ENCODE measurements around the gene THSD7B.
"Not testable (repeated sequence)": the region's sequence is repeated elsewhere in the genome, so short reads cannot be mapped to it uniquely, and the experiment has no call there.

The THSD7B gene

DNA sequence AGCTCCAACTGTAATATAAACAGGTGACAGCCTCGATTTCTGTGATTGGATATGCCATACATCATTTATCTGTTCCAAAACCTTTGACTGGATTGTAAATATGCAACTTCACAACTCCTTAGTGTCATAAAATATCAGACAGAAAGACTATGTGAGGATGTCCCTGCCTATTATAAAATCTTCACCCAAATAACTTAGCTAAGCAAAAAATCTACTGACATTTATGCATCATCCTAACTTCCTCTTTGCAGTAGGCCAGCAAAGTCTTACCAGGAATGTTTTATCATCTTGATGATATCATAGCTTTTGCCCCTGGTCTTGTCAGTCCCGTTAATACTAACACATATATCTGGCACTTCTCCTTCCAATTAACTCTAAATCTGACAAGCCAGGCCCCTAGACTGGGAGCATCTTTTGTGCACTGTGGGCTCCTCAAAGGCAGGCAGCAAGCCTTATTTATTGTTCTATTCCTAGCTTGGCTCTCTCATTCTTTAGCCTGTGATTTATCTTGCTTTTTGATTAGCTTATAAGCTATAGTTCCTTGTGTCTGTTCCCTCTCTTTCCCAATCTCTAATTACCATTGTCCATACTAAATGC is 842.5 kb downstream of the THSD7B start:
- no peak for DNase-seq

GRCh38 chr2:137638932-137639331 is 873.6 kb downstream of the THSD7B start:
- DNase-seq = no peak

DNA sequence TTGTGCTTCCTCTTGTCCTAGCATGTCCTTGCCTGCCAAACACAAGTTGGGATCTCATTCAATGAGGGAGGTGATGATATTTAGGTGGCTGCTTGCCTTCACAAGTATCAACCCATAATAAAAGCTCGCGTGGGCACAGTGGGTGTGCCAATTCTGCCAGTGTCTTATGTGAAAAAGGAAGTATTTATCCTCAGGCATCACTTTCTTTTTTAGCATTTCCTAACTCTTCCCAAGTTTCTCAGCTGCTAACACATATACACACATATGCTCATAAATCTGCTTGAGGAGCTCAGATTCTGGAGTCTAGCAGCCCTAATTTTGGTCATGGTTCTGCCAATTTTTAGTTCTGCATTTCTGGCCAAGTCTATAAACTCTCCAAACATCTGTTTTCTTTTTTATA is 879.4 kb downstream of the THSD7B start:
- no peak for DNase-seq

- DNase-seq = no peak
Observed at GRCh38 chr2:137654046-137654445, 888.7 kb downstream of the THSD7B start.

GRCh38 chr2:137655814-137656213 is 890.5 kb downstream of the THSD7B start:
- no peak for DNase-seq

DNA sequence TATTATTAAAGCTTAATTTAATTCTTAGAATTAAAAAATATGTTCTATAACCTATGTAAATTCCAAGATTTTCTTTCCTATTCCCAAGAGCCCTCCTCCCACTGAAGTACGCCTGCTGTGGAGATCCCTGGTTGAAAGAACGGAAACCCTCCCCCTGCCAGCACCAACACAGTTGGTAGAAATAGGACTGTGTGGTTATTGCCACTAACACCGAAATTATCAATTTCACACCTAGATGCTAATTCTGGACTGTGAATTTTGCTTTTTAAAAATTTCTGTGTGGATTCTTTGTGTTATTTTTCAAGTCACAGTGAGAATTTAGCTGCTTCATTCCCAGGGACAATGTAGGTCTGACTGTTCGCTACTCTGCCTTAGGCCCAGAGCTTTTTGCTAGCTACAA is 893.1 kb downstream of the THSD7B start:
- DNase-seq = no peak

DNA sequence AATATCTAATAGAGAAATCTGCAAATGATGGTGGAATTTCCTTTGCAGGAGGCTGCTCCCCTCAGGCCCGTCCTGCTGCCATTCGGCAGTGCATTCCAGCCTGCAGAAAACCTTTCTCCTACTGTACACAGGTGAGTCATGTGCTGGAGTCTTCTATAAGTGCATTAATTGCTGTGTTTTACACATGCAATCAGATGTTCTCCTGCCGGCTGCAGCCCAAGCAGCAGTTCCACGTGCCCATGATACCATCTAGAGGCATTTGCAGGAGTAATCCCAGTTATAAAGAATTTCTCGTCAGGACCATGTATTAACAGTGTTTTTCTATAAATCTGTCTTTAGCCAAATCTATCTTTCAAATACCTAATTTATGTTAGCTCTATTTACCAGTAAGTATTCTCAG is 894.3 kb downstream of the THSD7B start:
- peak; percentile 81 for DNase-seq

DNA sequence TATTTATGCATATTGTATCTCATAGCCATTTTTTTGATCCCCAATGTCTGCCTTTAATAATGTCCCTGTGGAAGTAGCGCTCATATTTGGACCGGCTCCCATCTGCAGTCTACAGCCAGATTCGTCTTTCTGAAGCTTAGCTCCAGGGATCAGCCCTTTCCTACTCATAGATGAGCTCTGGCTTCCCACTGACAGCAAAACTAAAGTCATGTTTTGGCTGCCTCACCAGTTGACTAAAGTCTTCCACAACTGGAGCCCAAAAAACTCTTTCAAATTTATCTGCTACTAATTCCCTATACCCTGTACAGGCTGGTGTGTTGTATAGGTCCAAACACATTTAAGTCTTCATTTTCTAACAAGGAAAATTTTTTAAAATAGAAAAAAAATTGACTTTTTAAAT is 904.8 kb downstream of the THSD7B start:
- no peak for DNase-seq

DNA sequence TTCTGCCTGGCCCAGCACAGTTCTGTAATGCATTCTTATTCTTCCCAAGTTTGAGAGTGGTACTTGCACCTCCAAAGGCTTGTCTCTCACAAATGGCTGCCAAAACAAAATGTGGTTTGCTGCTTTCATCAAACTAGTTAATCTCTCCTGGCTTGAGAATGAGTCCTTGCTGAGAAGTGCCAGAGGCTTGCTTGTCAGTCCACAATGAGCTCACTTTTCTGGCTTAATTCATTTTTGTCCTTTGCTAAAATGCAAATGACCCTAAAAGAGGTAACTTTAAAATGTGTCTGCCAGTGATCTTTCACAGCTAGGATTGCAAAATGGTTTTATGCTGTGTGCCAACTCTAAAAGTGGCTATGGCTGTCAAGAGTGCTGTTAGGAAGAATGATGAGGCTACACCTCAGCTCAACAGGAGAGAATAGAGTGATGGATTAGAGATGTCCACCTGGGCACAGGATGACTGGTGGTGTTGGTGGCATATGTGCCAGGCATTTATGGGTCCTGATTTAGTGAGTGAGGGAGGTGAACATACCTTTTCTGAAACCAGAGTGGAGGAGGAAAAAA is 907.7 kb downstream of the THSD7B start:
- DNase-seq = no peak

- DNase-seq = no peak
Observed at GRCh38 chr2:137674991-137675390, 909.6 kb downstream of the THSD7B start.

DNA sequence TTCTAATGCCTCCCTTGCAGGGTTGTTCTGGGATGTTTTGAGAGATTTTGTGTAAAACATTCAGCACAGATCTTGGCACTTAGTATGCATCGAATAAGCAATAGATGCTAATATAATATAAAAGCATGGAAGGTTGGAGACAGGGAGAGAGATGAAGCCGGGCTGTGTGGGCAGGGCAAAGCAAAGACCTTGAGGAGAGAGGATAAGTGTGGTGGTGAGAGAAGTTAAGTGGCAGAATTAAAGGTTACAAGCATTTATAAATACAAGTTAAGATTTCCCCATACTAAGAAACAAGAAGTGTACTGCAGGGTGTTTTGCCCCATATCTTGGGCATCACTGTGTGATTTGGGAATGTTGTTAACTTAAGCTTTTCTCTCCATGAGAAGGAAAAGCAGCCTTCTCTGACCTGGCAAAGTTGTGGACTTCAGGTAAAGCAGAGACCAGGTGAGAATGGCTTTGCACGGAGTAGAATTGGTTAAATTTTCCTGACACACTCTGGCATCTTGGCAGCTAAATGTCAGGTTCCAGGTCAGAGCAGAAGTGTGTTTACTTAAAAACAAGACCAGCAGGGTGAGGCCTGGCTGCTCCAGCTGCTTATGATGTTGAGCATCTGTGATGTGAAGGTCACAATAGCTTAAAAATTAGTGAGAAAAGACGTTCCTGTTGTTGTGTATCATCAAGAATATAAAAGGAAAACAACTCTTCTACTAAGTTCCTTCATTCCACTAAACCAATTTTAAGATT is 910.4 kb downstream of the THSD7B start:
- DNase-seq = peak; percentile 63

GRCh38 chr2:137676346-137676745 is 911.0 kb downstream of the THSD7B start:
- no peak for DNase-seq

GRCh38 chr2:137677466-137677865 is 912.1 kb downstream of the THSD7B start:
- peak; percentile 4 for DNase-seq

- DNase-seq = no peak
Observed at GRCh38 chr2:137689549-137689948, 924.2 kb downstream of the THSD7B start.

DNA sequence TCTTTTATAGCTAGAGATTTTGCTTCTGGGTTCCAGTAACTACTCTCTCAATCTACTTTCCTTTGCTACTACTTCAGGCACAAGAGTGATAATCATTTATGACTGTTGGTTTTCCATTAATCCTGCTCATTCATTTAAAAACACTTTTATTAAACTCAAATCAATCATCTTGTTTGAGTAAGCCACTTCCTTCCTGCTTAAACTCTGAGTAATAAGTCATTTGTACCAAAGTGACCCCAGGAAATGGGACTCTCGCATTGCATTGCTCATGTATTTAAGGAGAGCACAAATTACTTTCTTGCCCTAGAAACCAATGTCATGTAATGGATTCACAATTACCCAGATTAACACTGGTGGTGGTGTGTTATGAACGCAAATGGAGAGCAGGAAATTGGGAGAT is 928.2 kb downstream of the THSD7B start:
- no peak for DNase-seq

DNA sequence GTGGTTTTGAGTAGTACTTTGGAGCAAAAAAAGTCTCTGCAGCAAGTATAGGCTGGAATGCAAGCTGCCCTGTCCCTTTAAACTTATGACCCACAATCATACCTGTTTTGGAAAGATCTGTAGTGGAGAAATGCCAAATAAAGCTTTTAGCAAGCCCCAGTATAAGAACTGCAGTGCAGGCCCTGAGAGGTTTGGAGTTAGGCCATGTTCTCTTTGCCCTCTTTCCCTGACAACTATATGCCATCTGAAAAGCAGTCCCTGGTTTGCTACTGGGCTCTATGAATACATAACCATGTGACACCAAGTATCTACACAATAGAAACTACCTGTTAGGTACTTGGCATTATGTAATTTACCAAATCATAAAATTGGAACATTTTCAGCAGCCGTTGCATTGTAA is 931.6 kb downstream of the THSD7B start:
- no peak for DNase-seq

GRCh38 chr2:137700250-137700649 is 934.9 kb downstream of the THSD7B start:
- DNase-seq = not testable (repeated sequence)

DNA sequence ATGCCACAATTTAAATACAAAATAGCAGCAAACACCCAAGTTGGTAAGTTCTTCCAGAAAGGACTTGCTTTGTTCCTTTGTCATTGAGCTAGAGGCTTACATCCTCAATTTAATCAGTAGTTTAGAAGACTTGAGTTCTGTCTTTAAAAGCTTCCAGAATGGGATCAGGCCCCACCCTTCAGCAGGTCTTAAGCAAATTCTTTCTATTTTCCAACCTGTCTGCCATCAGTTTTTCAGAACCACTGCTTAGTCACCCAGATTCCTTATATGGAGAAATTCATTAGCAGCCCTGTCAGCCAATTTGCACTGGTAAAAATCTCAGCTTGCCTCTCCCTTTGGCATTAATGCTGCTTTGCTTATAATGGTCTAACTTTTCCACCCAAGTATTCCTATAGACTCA is 935.3 kb downstream of the THSD7B start:
- DNase-seq = no peak

DNA sequence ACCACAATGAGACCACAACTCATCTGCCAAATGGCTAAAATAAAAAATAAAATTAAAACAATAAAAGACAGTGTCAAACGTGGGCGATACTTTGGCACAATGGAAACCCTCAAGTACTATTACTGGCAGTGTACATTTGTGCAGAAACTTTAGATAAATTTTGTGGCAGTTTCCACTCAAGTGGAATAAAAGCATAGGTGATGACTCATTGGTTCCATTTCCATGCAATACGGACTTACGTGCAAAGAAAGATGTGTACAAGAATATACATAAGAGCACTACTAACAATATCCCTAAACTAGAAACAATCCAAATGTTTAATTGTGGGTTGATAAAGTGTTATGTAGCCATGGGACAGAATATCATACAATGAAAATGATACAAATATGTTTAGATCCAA is 940.0 kb downstream of the THSD7B start:
- DNase-seq = no peak

DNA sequence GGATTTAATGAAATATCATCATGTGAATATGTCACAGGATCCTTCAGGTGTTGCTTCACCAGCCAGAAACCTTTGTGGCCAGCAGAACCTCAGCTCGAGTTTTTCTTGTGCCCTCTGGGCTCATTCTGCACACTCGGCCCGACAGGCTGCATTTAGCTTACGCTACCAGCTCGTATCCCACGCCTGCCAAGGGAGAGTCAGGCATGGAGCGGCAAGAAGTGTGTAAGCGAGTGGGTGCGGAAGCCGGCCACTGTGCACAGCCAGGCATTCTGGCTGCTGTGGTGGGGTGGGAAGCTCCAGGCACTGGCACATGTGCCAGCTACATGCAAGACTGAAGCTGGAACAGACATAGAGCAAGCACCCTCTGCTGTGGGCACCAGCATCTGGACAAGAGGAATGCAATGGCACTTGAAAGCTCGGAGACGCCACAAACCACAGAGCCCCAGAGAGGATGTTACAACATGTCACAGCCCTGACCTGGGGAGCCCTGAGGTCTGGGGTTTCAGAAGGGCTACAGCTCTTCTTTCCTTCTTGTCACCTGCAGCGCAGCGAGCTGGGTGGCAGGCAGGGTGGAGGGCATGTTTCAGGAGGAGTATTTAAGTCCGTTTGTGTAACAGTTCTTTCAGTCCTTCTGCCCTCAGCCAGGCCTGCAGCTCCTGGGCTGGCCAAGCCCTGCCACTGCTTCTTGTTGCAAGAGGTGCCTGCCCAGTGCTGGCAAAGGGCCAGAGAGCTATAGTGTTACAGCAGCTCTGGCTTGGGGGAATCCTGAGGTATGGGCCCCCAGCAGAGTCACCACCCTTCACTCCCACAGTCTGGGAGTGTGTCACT is 941.7 kb downstream of the THSD7B start:
- DNase-seq = no peak

DNA sequence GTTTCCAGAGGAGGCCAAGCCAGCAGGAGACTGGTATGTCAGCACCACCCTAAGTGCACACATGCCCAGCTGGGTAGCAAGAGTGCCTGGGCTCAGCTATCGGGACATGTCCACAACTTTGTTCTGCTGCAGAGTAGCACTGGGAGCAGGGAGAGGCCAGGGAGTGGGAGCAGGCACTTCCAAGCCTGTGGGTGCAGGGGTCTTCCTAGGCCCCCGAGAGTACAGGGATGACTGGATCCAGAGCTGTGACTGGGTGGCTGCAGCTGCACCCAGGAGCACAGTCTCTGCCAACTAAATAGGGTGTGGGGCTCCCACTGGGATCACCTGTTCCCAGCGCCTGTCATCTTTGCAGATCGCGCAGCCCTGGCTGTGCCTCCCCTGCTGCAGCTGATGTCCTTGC is 943.0 kb downstream of the THSD7B start:
- no peak for DNase-seq

- no peak for DNase-seq
Observed at GRCh38 chr2:137715731-137716191, 950.4 kb downstream of the THSD7B start.

GRCh38 chr2:137718786-137719185 is 953.4 kb downstream of the THSD7B start:
- DNase-seq = no peak

DNA sequence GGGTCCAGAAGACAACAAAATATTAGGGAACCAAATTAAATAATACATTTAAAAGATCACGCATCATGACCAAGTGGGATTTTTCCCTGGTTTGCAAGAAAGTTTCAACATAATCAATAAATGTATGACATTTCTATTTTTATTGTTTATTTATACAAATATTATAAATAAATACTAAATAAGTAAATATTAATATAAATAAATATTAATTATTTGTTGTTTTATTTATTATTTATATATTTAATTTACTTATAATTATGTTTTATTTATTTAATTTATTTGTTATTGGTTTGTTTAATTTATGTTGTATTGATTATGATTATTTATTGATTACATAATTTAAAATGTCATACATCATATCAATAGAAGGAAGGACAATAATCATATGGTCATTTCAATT is 956.4 kb downstream of the THSD7B start:
- DNase-seq = no peak

Data from DMS53 (cell line).